Muscle layer of colon (tissue), 2 donors: ENCODE measurements around the gene HSBP1.

ENCODE experiments used
- H3K27ac ChIP-seq: one replicate; pipeline ENCODE4 v1.7.0; 2013; ENCODE audit warnings: low read depth, mild to moderate bottlenecking, low read length, moderate library complexity
- H3K27me3 ChIP-seq, 2 donors: one replicate each; pipeline ENCODE4 v1.7.0; 2013; ENCODE audit warnings: low read length in 2 of 2, mild to moderate bottlenecking in 2 of 2; ENCODE audit not compliant: insufficient read depth in 2 of 2, control insufficient read depth in 1 of 2
- H3K36me3 ChIP-seq: one replicate; pipeline ENCODE4 v1.7.0; 2013; ENCODE audit warnings: mild to moderate bottlenecking, low read length; ENCODE audit not compliant: insufficient read depth
- H3K4me1 ChIP-seq: one replicate; pipeline ENCODE4 v1.7.0; 2013; ENCODE audit warnings: mild to moderate bottlenecking, low read length; ENCODE audit not compliant: insufficient read depth
- H3K4me3 ChIP-seq, 2 donors: one replicate each; pipeline ENCODE4 v1.7.0; 2013; ENCODE audit warnings: low read length in 2 of 2, low read depth in 1 of 2, mild to moderate bottlenecking in 1 of 2, moderate library complexity in 1 of 2
- H3K9ac ChIP-seq: one replicate; pipeline ENCODE4 v1.7.0; 2013; ENCODE audit warnings: low read length
- H3K9me3 ChIP-seq: one replicate; pipeline ENCODE4 v1.7.0; 2013; ENCODE audit warnings: mild to moderate bottlenecking, low read length
- donor health status: abdominal sarcoma.
- donor health status: Adenocarcinoma of cecum.

HSBP1 gene

GRCh38 chr16:83807710-83808572 lies at the start of gene HSBP1:
Gene HSBP1, plus strand, starts transcription at chr16:83807978. Its CDS starts 99 bp downstream, at chr16:83808077.
- H3K27me3 ChIP-seq: no peaks in the 10 kb centered on the region
- peaks cover 15% of the 10 kb centered on the region for H3K36me3 ChIP-seq
- H3K9me3 ChIP-seq: no peaks in the 10 kb centered on the region
- H3K4me1 ChIP-seq: peaks cover 32% of the 10 kb centered on the region
- H3K27ac ChIP-seq: peak within 1 kb of the TSS; percentile 85
- H3K4me3 ChIP-seq: peak within 1 kb of the TSS; percentile 92 to 94
- peak within 1 kb of the TSS; percentile 69 for H3K9ac ChIP-seq

- no peak overlapping the region for H3K27ac ChIP-seq
- no peak overlapping the region for H3K9ac ChIP-seq
- no peaks in the 10 kb centered on the region for H3K36me3 ChIP-seq
- no peaks in the 10 kb centered on the region for H3K4me1 ChIP-seq
- H3K4me3 ChIP-seq: no peak overlapping the region
- no peaks in the 10 kb centered on the region for H3K9me3 ChIP-seq
- H3K27me3 ChIP-seq: no peaks in the 10 kb centered on the region
Observed at GRCh38 chr16:83762141-83762991, 45.4 kb upstream of the HSBP1 start.

- Histone ChIP-seq H3K4me1 (no peaks in the 10 kb centered on the region), H3K9me3 (no peaks in the 10 kb centered on the region), H3K27ac (no peak overlapping the region)
Observed at GRCh38 chr16:83762992-83763358, 44.8 kb upstream of the HSBP1 start.

GRCh38 chr16:83768986-83769385 lies 38.8 kb upstream of the HSBP1 start:
- Histone ChIP-seq H3K27ac (no peak overlapping the region), H3K4me1 (no peaks in the 10 kb centered on the region), H3K27me3 (no peaks in the 10 kb centered on the region), H3K9ac (no peak overlapping the region), H3K9me3 (no peaks in the 10 kb centered on the region), H3K36me3 (no peaks in the 10 kb centered on the region), H3K4me3 (no peak overlapping the region)

More at GRCh38 chr16:83762992-83763358, 44.8 kb upstream of the HSBP1 start:
- Histone ChIP-seq H3K4me3 (no peak overlapping the region), H3K27me3 (no peaks in the 10 kb centered on the region), H3K36me3 (no peaks in the 10 kb centered on the region), H3K9ac (no peak overlapping the region)

GRCh38 chr16:83769397-83770008 lies 38.3 kb upstream of the HSBP1 start:
- no peaks in the 10 kb centered on the region for H3K27me3 ChIP-seq
- H3K36me3 ChIP-seq: no peaks in the 10 kb centered on the region
- H3K9ac ChIP-seq: no peak overlapping the region
- no peaks in the 10 kb centered on the region for H3K4me1 ChIP-seq
- H3K27ac ChIP-seq: no peak overlapping the region
- H3K4me3 ChIP-seq: no peak overlapping the region
- no peaks in the 10 kb centered on the region for H3K9me3 ChIP-seq

GRCh38 chr16:83771306-83771942 lies 36.4 kb upstream of the HSBP1 start:
- Histone ChIP-seq H3K36me3 (no peaks in the 10 kb centered on the region), H3K4me1 (no peaks in the 10 kb centered on the region), H3K9me3 (no peaks in the 10 kb centered on the region), H3K27me3 (no peaks in the 10 kb centered on the region), H3K27ac (no peak overlapping the region), H3K9ac (no peak overlapping the region), H3K4me3 (no peak overlapping the region)

- no peaks in the 10 kb centered on the region for H3K27me3 ChIP-seq
- H3K9me3 ChIP-seq: no peaks in the 10 kb centered on the region
- no peaks in the 10 kb centered on the region for H3K36me3 ChIP-seq
- H3K4me1 ChIP-seq: no peaks in the 10 kb centered on the region
- H3K9ac ChIP-seq: no peak overlapping the region
- H3K27ac ChIP-seq: no peak overlapping the region
- no peak overlapping the region for H3K4me3 ChIP-seq
Observed at GRCh38 chr16:83772806-83773205, 35.0 kb upstream of the HSBP1 start.

- H3K9ac ChIP-seq: no peak overlapping the region
- H3K4me1 ChIP-seq: no peaks in the 10 kb centered on the region
- H3K36me3 ChIP-seq: no peaks in the 10 kb centered on the region
- no peak overlapping the region for H3K27ac ChIP-seq
- H3K27me3 ChIP-seq: no peaks in the 10 kb centered on the region
- H3K4me3 ChIP-seq: no peak overlapping the region
- H3K9me3 ChIP-seq: no peaks in the 10 kb centered on the region
Observed at GRCh38 chr16:83774066-83774465, 33.7 kb upstream of the HSBP1 start.

- Histone ChIP-seq H3K27me3 (no peaks in the 10 kb centered on the region), H3K4me1 (no peaks in the 10 kb centered on the region), H3K9me3 (no peaks in the 10 kb centered on the region), H3K27ac (no peak overlapping the region), H3K9ac (no peak overlapping the region), H3K36me3 (no peaks in the 10 kb centered on the region), H3K4me3 (no peak overlapping the region)
Observed at GRCh38 chr16:83776944-83777343, 30.8 kb upstream of the HSBP1 start.

GRCh38 chr16:83779886-83780285 lies 27.9 kb upstream of the HSBP1 start:
- Histone ChIP-seq H3K9ac (no peak overlapping the region), H3K27ac (no peak overlapping the region), H3K36me3 (no peaks in the 10 kb centered on the region), H3K9me3 (no peaks in the 10 kb centered on the region), H3K4me3 (no peak overlapping the region), H3K27me3 (no peaks in the 10 kb centered on the region), H3K4me1 (no peaks in the 10 kb centered on the region)

- Histone ChIP-seq H3K27ac (no peak overlapping the region), H3K9me3 (no peaks in the 10 kb centered on the region), H3K27me3 (no peaks in the 10 kb centered on the region), H3K4me3 (no peak overlapping the region), H3K4me1 (no peaks in the 10 kb centered on the region), H3K9ac (no peak overlapping the region), H3K36me3 (no peaks in the 10 kb centered on the region)
Observed at GRCh38 chr16:83785455-83785854, 22.3 kb upstream of the HSBP1 start.
